HepG2 (cell line): ENCODE results near the gene NUP133. TPM values are rescaled to one million over a fixed set of nuclear protein-coding genes. Genes with fewer than 3 reads are reported as not detected.

ENCODE experiments used
- ATAC-seq: fragments of 200-7000 bp; cut with Tn5 transposase; 3 replicates; pipeline ENCODE4 v1.9.1; 2020; ENCODE audit warnings: mild to moderate bottlenecking, moderate library complexity
- BruUV-seq: library from RNA; stranded (reverse); fragments of 400-500 nt; replicated peaks from 2 replicates; lab custom pipeline; 2021; lab: Mats Ljungman, UMichigan
- CTCF ChIA-PET: fragments of 300-600 bp; formaldehyde crosslinking; extraction: SDS; loops from one replicate; lab custom pipeline; 2021; ENCODE audit warnings: low total read pairs, inconsistent platforms, low intra/inter-chr PET ratio; lab: Yijun Ruan, JAX
- POLR2A ChIA-PET: fragments of 350-600 bp; sonication (Branson Sonifier 250); formaldehyde crosslinking; loops from one replicate; lab custom pipeline; 2020; ENCODE audit warnings: antibody characterized with exemption, inconsistent platforms; lab: Yijun Ruan, JAX
- DNase-seq: peaks from one replicate; pipeline ENCODE4 v3.0.0-alpha.2; 2015; ENCODE audit warnings: low spot score
- FAIRE-seq: peaks from 3 replicates; lab custom pipeline; 2011; peaks lifted over from hg19 to GRCh38; lab: Jason Lieb, UNC
- H2AFZ ChIP-seq: one replicate; pipeline ENCODE4 v1.6.1; 2011; ENCODE audit warnings: low read length, inconsistent platforms
- H3K27ac ChIP-seq: fragments of 300-600 bp; 3 replicates; pipeline ENCODE4 v1.8.0; 2011; ENCODE audit warnings: mixed run types, mild to moderate bottlenecking, mixed read lengths, low read length, inconsistent platforms; ENCODE audit not compliant: insufficient read depth; ENCODE audit errors: extremely low read length
- H3K27me3 ChIP-seq, 2 experiments: fragments of 200-600 bp in 1 of 2; 2 replicates in 1 of 2; 3 replicates in 1 of 2; pipeline versions ENCODE4 v1.6.0 to v1.8.0; 2011; ENCODE audit warnings: low read length in 2 of 2, mild to moderate bottlenecking in 2 of 2, moderate library complexity in 2 of 2, inconsistent platforms in 1 of 2; ENCODE audit not compliant: insufficient read depth in 2 of 2, control insufficient read depth in 1 of 2
- H3K36me3 ChIP-seq, 2 experiments: fragments of 200-600 bp in 1 of 2; replicated peaks in 1 of 2; 2 replicates in 1 of 2; 3 replicates in 1 of 2; pipeline versions ENCODE4 v1.5.1 to v1.8.0; 2011; ENCODE audit warnings: low read length in 2 of 2, inconsistent platforms in 1 of 2; ENCODE audit not compliant: insufficient read depth in 2 of 2, control insufficient read depth in 1 of 2
- H3K4me1 ChIP-seq: 2 replicates; pipeline ENCODE4 v1.5.1; 2012; ENCODE audit warnings: low read length, inconsistent platforms; ENCODE audit not compliant: insufficient read depth
- H3K4me2 ChIP-seq: 2 replicates; pipeline ENCODE4 v1.6.0; 2011; ENCODE audit warnings: low read depth, low read length, inconsistent platforms
- H3K4me3 ChIP-seq, 3 experiments: fragments of 200-600 bp in 1 of 3; sonication (generic), shearing (Covaris generic) in 1 of 3; replicated peaks in 1 of 3; 2 replicates each; pipeline ENCODE4 v1.5.1; 2011 to 2016; ENCODE audit warnings: low read length in 3 of 3, inconsistent platforms in 2 of 3, low read depth in 2 of 3, mild to moderate bottlenecking in 2 of 3, control low read depth in 1 of 3, mixed read lengths in 1 of 3; ENCODE audit not compliant: insufficient read depth in 1 of 3
- H3K79me2 ChIP-seq: one replicate; pipeline ENCODE4 v1.6.1; 2011; ENCODE audit warnings: low read length, inconsistent platforms; ENCODE audit not compliant: insufficient read depth
- H3K9ac ChIP-seq: 2 replicates; pipeline ENCODE4 v1.6.0; 2011; ENCODE audit warnings: mild to moderate bottlenecking, low read depth, low read length, inconsistent platforms; ENCODE audit not compliant: insufficient read depth
- H3K9me3 ChIP-seq: 2 replicates; pipeline ENCODE4 v1.5.1; 2012; ENCODE audit warnings: mild to moderate bottlenecking, low read length
- H4K20me1 ChIP-seq: 2 replicates; pipeline ENCODE4 v1.6.0; 2011; ENCODE audit warnings: inconsistent platforms, mild to moderate bottlenecking, low read length, moderate library complexity; ENCODE audit not compliant: insufficient read depth
- FOSL2 ChIP-seq: sonication (generic); formaldehyde crosslinking; IDR thresholded peaks from 2 replicates; pipeline ENCODE4 v1.4.0; 2020; ENCODE audit warnings: missing genetic modification reagents
- HNRNPK ChIP-seq: fragments of 200-400 bp; formaldehyde crosslinking; IDR thresholded peaks from 2 replicates; pipeline ENCODE4 v1.6.1; 2018; ENCODE audit warnings: low read length, low read depth, moderate library complexity, mild to moderate bottlenecking; ENCODE audit not compliant: poor library complexity, severe bottlenecking
- PCBP1 ChIP-seq: fragments of 200-400 bp; formaldehyde crosslinking; IDR thresholded peaks from 2 replicates; pipeline ENCODE4 v1.6.1; 2017; ENCODE audit warnings: mild to moderate bottlenecking, low read depth, low read length, borderline replicate concordance
- PCBP2 ChIP-seq: fragments of 200-400 bp; formaldehyde crosslinking; optimal IDR thresholded peaks from 2 replicates; pipeline ENCODE3; 2018; ENCODE audit warnings: low read length, low read depth; ENCODE audit not compliant: poor library complexity, severe bottlenecking
- SMARCE1 ChIP-seq: fragments of 450-650 bp; IDR thresholded peaks from 2 replicates; pipeline ENCODE4 v1.6.1; 2017; ENCODE audit warnings: borderline replicate concordance
- UBTF ChIP-seq: sonication (generic); formaldehyde crosslinking; IDR thresholded peaks from 2 replicates; pipeline ENCODE4 v1.4.0; 2020; ENCODE audit warnings: mild to moderate bottlenecking, missing genetic modification reagents
- ZBTB7A ChIP-seq: sonication (generic); formaldehyde crosslinking; IDR thresholded peaks from 2 replicates; pipeline ENCODE4 v1.8.0; 2022; ENCODE audit warnings: mild to moderate bottlenecking, missing genetic modification reagents
- ZNF431 ChIP-seq: sonication (generic); formaldehyde crosslinking; IDR thresholded peaks from 2 replicates; pipeline ENCODE4 v1.9.0; 2022; ENCODE audit warnings: missing genetic modification reagents, low read depth, mild to moderate bottlenecking, borderline replicate concordance
- ZSCAN25 ChIP-seq: sonication (generic); formaldehyde crosslinking; IDR thresholded peaks from 2 replicates; pipeline ENCODE4 v1.8.0; 2022; ENCODE audit warnings: mild to moderate bottlenecking, missing genetic modification reagents
- WGBS: methylation state at CpG from one replicate; pipeline ENCODE4 v1.1.6; 2017; ENCODE audit warnings: low lambda C conversion rate; 5-methylcytosine and 5-hydroxymethylcytosine counted together
- in situ Hi-C: cut with HindIII; loops from 2 replicates; pipeline ENCODE4 v1.10.0; 2017; ENCODE audit warnings: low pct_unique_long_range_greater_than_20kb; ENCODE audit not compliant: extremely low pct_ligation_motif_present
- intact Hi-C: fragments of 100-400 bp; cut with micrococcal nuclease; formaldehyde crosslinking; loops from one replicate; pipeline ENCODE4 v1.10.0; 2022; ENCODE audit not compliant: unreplicated experiment
- polyA plus RNA-seq, 8 experiments: library from polyadenylated mRNA; depleted of rRNA in 3 of 8; stranded (reverse) in 7 of 8; unstranded in 1 of 8; fragments of >200 nt; fragmentation: Illumina TruSeq in 4 of 8; extraction: Trizol in 4 of 8; gene quantifications; 2 replicates each; pipeline versions ENCODE4 v1.2.1 to v1.2.3, GENCODE V29; 2011 to 2016; ENCODE audit warnings: low read depth in 4 of 8, missing spikeins in 1 of 8, mixed read lengths in 1 of 8; ENCODE audit not compliant: insufficient read depth in 1 of 8
- total RNA-seq, 5 experiments: library from RNA; depleted of rRNA; stranded (reverse); fragments of >200 nt; fragmentation: Illumina TruSeq; extraction: Trizol; gene quantifications; 2 replicates each; pipeline ENCODE4 v1.2.3, GENCODE V29; 2016; ENCODE audit warnings: low read depth in 1 of 5

The NUP133 gene
- total and polyA plus RNA-seq, 2 of the 13 experiments (the other 11 are each of a cell fraction or from before 2014, with no cell fraction given), result 17.7 to 45.6 TPM

GRCh38 chr1:229410692-229411433 is 97.3 kb downstream of the NUP133 start:
- 0 out of 2 replicates have a peak, but pooled peaks have one; percentile 23 for TF ChIP-seq UBTF
- TF ChIP-seq PCBP1, result 0 out of 2 replicates have a peak, but pooled peaks have one; percentile 69
- peak; percentile 39; the same call in 1 of the 2 replicates for TF ChIP-seq FOSL2 (CRISPR knock-in tag)
- no peak for TF ChIP-seq ZBTB7A
- TF ChIP-seq SMARCE1, result no peak
- TF ChIP-seq ZSCAN25 (CRISPR knock-in tag), result 0 out of 2 replicates have a peak, but pooled peaks have one; percentile 43
- no peak for TF ChIP-seq ZNF431 (CRISPR knock-in tag)
- peak; percentile 85 for TF ChIP-seq HNRNPK
- peak; percentile 50 for TF ChIP-seq PCBP2
- POLR2A ChIA-PET, result interaction anchor here (1.2 to 2.5 kb wide), 2 partner anchors 137 to 141 kb away, joined by 3 to 5 read pairs; partner anchors contain the start of gene RAB4A

More at GRCh38 chr1:229410692-229411433, 97.3 kb downstream of the NUP133 start:
- DNase-seq, result no peak
- Histone ChIP-seq H3K36me3 (no peaks in the 10 kb centered on the region), H3K4me1 (peaks cover 62% of the 10 kb centered on the region), H3K79me2 (no peaks in the 10 kb centered on the region), H2AFZ (no peak overlapping the region), H3K27ac (no peak overlapping the region), H3K4me3 (no peak overlapping the region), H3K27me3 (peaks cover 2 to 8% of the 10 kb centered on the region in 2 experiments; a peak in 3 of 5 replicates), H3K9me3 (no peaks in the 10 kb centered on the region), H4K20me1 (no peaks in the 10 kb centered on the region), H3K9ac (no peak overlapping the region), H3K4me2 (peak overlapping the region; percentile 88)
- ATAC-seq, result no peak
- CTCF ChIA-PET, result no interaction called here
- in situ Hi-C loops, result no loop called here
- intact Hi-C loops, result no loop called here
- no peak for FAIRE-seq
- WGBS, result 45% methylated on average over 14 of the region's 14 CpGs
- BruUV-seq, result no TSS peak
